Activated CD4-positive, alpha-beta T cell treated with anti-CD3 and anti-CD28 coated beads, Interleukin-2, Interleukin-4, amounts not matched to agents 100 ng/mL and 50 ng/mL, durations not matched to agents 16 hours and 8 hours (primary cell): ENCODE measurements around the gene SMG7.

Experiments
- DNase-seq: peaks from one replicate; pipeline ENCODE4 v3.0.0-alpha.2; 2020; ENCODE audit warnings: low spot score

Gene SMG7

DNA sequence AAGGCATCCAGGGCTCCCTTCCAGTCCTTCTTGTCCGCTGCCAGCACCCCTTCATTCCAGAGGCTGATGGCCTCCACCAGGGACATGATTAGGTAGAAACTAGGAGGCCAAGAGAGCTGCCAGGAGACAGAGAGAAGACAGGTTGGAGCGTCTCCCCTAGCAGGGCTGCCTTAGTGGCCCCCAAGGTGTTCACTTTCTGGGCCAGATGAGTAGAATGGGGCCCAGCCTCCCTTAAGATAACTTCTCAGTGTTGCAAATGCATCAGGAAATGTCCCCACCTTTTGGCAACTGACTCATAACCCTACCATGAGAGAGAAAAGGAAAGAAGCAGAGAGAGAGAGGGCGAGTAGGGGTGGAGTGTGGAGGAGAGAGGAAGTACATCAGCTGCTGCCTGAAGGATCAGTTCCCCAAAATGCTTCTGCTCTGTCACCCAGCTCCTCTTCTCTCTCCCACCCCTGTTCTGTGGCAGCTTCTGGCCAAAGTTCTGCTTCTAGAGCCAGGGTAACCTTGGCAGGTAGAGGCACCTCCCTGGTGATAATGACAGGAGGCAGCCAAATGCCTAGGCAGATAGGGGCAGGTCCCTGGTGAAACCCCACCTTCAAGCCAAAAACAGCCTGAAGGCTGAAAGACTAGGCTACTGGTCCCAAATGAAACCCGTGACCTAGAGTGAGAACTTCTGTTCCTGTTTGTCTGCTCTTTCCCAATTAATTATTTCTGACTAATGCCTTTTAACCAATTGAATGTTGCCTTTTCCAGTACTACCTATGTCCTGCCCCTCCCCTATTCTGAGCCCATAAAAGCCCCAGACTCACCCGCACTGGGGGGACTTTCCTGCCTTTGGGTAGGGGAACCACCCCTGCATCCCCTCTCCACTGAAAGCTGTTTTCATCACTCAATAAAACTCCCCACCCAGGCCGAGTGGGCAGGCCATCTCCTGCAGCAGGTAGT, 118.2 kb downstream of the SMG7 start, which contains the start of gene NCF2:
Gene NCF2 (minus strand): TSS at position 216 of the 948 bp plus-strand sequence. CDS start 130 bp downstream, at position 86.
- DNase-seq = peak; percentile 84

DNA sequence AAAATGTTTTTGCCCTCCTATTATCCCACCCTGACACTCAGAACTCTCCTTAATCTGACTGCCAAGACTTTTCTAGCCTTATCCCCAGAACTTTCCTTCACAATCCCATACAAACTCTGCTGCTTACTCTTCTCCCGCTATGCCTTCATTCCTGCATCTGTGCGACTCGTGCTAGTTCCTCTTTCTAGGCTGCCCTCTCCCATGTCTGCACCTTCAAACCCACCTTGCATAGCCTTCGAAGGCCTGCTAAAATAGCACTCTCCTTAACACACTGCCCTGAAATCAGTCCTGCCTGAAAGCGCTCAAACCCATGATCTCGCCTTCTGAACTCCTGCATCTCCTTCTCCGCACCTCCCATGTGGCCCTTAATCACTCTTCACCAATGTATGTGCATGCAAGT, 120.4 kb downstream of the SMG7 start:
- no peak for DNase-seq

DNA sequence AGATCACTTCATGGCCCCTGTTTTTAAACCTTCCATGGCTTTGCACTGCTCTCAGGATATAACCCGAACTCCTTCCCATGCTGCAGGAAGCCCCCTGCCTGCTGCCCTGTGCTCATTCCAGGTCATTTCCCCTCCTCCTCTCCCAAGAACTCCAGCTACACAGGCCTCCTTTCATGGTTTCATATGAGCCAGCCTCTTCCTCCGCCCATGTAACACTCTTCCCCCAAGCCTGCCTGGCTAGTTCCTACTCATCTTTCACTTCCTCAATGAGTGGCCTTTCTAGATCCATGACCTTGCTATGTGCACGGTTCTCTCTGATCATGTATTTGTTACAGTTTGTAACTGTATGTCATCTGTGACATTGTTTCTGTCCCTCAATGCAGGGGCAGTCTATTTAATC, 121.1 kb downstream of the SMG7 start:
- no peak for DNase-seq

DNA sequence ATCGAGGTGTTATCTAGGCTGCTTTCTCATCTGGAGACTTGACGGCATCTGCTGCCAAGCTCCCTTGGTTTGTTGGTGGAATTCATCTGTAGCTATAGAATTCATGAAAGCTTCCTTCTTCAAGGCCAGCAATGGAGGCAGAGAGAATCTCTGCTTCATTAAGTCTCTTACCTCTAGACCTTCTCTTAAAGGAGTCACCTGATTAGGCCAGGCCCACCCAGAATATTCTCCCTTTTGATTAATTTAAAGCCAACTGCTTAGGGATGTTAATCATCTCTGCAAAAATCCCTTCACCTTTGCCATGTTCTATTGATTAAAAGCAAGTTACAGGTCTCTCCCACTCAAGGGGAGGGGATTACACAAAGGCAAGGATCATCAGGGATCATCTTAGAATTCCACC, 123.2 kb downstream of the SMG7 start:
- DNase-seq = no peak

DNA sequence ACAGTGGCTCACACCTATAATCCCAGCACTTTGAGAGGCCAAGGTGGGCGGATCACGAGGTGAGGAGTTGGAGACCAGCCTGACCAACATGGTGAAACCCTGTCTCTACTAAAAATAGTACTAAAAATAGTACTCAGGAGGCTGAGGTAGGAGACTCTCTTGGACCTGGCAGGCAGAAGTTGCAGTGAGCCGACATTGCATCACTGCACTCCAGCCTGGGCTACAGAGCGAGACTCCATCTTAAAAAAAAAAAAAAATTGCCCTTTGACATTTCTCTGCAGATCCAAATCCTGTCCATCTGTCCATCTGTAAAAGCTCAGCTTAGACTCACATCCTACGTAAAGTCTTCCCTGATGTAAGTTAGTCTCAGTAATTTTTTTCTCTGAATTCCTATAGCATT, 124.2 kb downstream of the SMG7 start:
- DNase-seq = no peak

DNA sequence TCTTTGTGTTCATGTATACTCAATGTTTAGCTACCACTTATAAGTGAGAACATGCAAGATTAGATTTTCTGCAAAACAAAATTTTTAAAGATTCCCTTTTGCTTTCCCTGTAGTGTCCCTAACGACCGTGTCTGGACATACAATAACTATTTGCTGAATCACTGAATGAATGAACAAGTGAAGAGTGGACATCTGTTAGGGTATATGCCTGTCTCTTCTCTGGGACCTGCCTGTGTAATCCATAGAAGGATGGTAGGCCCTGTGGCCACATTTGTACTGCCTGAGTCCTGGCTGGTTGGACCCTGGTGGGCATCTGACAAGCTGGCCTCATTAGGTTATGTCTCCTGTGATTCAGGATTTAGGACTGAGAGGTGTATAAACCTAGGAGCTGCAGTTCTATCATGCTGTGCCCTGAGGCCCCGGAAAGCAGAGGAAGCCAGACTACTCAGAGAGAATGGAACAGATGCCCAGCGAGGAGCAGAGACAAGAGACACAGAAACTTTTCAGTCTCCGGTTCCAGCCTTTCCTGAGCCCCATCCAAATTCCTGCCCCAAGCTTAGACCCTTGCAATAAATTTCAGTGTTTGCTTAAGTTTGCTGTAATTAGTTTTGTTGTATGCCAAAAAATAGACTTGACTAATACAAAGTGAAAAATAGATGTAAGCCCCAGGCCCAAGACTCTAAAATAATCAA, 125.5 kb downstream of the SMG7 start:
- no peak for DNase-seq

DNA sequence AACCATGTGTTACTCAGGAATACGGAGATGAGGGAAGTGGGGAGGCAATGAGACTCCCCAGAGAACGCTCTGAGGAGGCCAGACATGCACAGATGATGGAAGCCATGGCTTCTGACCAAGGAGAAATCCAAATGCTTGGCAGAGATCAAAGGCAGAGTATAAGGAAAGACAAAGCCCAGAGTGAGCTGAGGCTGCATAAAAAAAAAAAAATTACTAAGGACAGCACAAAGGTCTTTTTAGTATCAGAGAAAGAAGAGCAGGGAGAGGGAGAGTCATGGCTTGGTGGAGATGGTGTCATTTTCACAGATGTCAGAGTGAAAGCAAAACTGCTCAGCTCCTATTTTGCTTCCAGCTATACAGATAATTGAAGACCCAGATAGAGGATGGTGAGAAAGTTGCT, 126.1 kb downstream of the SMG7 start:
- DNase-seq = no peak

DNA sequence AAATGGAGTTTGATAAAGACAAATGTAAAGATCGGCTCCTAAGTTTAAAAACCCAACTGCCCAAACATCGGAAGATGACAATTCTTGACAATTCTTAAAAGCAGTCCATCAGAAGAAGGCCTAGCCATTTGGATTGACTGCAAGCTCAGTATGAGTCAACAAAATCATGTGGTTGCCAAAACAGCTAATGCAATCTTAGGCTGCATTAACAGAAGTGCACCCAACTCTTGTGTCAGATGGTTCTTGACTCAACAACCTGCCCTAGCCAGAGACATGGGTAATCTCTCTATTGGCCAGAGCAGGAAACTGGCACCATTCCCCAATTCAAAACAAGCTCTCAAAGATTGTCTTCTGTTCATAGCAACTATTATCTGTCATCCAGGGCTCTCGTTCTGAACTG, 127.8 kb downstream of the SMG7 start:
- DNase-seq = no peak

DNA sequence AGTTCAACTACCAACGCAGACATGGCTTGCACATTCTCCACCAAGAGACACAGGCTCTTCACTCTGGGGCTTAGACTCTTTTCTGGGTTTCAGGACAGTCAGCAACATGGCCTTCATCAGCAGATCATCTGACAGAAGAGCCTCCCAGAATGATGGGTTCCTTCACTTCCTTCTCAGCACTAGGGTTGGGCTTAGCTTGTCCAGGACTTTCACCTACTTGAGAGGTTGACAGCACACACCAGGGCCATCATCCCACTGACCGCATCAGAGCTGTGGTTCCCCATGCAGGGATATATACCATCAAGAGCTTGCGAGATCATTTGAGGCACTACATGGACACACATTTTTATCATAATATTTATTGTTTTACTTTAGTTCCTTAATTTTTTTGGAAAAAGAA, 128.3 kb downstream of the SMG7 start:
- DNase-seq = no peak

DNA sequence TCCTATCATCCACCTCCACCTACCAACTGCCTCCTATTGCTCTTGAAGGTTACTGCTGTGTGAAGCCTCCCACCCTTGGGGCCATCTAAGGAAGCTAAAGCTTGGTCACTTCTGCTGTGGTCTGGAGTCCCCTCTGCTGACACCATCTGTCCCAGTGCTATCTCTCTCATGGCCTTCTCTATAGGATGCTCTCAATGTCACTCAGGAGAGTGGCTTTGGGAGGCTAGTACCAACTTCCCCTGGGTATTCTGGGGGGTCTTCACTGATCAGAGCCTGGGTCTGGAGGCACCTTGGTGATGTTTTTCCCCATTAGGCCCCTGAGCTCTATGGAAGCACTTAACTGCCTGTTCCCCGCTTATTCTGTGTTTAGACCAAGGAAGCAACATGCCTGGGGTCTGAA, 130.2 kb downstream of the SMG7 start:
- no peak for DNase-seq
